ENCODE data around the gene KLF13.
A peak's percentile ranks its signal among the peaks of the same experiment; 100 is the strongest.

Gene KLF13

DNA sequence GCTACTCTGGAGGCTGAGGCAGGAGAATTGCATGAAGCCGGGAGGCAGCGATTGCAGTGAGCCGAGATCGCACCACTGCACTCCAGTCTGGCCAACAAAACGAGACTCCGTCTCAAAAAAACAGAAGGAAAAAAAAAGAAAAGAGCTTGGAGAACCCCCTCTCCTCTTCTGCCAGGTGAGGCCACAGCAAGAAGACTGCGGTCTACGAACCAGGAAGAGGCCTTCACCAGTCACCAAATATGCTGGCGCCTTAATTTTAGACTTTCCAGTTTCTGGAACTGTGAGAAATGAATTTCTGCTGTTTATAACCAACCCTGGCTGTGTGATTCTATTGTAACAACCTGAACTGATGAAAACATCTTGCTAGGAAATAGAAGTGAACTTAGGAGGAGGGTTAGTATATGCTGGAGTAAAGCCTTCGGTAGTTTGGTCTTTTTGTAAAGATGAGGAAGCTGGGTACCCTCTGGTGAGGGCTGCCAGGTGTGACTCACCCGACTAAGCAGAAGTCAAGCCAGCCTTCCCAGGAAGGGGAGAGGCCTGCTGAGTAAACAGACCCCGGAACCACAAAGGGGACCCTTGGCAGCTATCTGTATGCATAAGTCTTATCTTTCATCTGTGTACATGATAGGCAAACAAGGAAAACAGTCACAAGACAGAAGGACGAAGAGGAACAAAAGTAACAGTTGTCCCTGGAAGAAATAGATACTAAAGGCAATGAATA lies 78.7 kb downstream of the KLF13 start:
- DNase-seq, result peak; percentile 85

DNA sequence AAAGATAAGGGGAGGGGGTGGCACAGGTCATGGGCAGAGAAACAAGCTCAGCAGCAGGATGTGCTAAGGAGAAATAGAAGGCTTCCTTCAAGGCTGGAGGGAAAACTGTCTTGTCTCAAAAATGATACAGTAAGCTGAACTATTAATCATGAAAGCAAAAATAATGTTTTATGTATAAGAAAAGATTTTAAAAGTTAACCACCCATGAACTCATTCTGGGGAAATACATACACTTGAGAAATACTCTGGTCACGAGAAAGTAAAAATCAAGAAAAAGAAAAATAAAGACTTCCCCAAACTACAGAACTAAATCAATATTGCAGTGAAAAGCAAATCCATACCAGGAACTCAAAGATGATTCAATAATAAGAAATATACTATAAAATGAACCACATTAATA lies 80.7 kb downstream of the KLF13 start:
- no peak for DNase-seq

DNA sequence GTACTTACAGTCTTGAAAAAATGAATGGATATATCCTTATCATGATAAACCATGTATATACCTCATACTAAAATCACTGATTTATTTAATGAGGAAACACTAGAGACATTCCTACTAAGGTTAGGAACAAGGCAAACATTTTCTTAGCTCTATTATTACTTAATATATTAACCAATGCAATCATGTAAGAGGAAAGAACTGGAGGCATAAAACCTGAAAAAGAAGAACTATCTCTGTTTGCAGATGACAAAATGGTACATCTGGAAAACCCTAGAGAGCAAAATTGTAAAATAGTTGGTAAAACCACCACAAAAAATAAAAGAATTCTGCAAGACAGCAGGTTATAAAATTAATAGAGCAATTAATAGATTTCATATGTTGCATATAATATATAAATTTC lies 81.2 kb downstream of the KLF13 start:
- DNase-seq, result no peak

DNA sequence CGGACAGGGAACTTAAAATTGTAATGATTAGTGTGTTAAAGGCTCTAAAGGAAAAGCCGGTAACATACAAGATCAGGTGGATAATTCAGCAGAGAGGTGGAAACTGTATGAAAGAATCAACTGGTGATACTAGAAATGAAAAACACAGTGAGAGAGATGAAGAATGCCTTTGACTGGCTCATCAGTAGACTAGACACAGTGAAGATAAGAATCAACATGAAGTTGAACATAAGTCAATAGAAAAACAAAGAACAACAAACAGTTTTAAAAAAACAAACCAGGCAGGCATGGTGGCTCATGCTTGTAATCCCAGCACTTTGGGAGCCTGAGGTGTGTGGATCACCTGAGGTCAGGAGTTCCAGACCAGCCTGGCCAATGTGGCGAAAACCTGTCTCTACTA lies 82.1 kb downstream of the KLF13 start:
- no peak for DNase-seq

DNA sequence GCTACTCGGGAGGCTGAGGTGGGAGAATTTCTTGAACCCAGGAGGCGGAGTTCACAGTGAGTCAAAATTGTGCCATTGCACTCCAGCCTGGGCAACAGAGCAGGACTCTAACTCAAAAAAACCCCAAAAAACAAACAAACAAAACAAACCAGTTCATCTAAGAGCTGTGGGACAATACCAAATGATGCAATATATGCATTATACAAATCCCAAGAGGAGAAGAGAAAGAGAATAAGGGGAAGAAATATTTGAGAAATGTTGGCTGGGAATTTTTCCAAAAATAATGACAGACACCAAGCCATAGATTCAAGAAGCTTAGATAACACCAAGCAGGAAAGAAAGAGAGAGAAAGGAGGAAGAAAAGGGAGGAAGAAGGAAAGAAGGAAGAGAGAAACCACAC lies 82.5 kb downstream of the KLF13 start:
- no peak for DNase-seq

DNA sequence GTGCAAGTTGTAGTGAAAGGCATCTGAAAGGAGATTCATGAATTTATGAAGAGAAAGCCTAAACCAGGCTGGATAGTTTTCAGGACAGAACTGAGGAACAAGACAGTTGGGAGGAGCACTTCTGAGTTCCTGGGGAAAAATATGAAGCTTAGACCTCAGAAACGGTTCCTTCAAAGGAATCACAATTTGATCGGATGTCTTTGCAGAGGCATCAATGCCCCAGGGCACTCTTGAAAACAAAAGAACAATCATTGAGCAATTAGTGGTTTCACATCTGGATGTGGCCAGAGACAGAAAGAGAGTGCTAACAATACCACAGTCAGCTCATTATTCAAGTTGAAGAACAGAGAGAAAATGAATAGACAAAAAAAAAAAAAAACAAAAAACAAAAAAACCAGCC lies 86.2 kb downstream of the KLF13 start:
- no peak for DNase-seq

DNA sequence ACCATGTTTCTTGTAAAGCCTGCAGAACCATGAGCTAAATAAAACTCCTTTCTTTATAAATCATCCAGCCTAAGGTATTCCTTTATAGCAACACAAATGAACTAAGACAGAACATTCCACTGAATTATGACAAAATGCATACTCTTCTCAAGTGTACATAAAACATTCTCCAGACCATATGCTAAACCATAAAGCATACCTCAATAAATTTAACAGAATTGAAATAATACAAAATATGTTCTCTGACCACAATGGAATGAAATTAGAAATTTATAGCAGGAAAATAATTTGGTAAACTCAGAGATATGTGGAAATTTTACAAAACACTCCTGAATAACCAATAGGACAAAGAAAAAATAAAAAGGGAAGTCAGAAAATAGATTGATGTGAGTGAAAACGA lies 88.6 kb downstream of the KLF13 start:
- DNase-seq, result no peak

DNA sequence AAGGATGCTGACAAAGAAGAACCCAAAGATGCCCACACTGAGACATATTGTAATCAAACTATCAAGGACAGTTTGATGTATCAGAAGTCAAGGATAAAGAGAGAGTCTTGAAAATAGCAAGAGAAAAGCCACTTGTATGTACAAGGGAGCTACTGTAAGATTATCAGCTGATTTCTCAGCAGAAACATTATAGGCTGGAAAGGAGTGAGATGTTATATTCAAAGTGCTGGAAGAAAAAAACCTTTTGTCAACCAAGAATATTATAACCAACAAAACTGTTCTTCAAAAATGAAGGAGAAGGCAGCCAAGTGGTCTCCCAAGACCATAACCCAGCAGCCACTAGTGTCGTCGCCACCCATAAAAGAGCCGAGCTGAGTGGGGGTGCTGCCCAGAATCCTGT lies 93.2 kb downstream of the KLF13 start:
- no peak for DNase-seq

DNA sequence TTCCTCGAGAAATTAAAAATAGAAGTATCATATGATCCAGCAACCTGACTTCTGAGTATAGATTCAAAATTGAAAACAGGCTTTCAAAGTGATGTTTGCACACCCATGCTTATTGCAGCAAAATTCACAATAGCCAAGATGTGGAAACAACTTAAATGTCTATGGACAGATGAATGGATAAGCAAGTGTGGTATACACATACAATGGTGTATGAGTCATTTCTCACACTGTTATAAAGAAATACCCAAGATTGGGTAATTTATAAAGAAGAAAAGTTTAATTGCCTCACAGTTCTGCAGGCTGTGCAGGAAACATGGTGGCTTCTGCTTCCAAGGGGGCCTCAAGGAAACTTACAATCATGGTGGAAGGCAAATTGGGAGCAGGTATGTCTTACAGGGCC lies 100.8 kb downstream of the KLF13 start:
- no peak for DNase-seq
